Measurements from ENCODE around the gene TM6SF1.

TM6SF1 gene

GRCh38 chr15:83102346-83102745 lies 5.1 kb upstream of the TM6SF1 start:
- DNase-seq (ENCODE audit: low read depth), result no peak
- TF ChIP-seq CTCF (IDR thresholded peaks at IDR 0.05; ENCODE audit: control insufficient read depth, extremely low read depth, insufficient read depth), result no peak

GRCh38 chr15:83104141-83104540 lies 3.3 kb upstream of the TM6SF1 start:
- DNase-seq (ENCODE audit: low read depth), result no peak
- H3K4me3 ChIP-seq (ENCODE audit: low read depth, low read length), result no peak overlapping the region
- TF ChIP-seq CTCF (IDR thresholded peaks at IDR 0.05; ENCODE audit: control insufficient read depth, extremely low read depth, insufficient read depth), result no peak

More at GRCh38 chr15:83102346-83102745, 5.1 kb upstream of the TM6SF1 start:
- H3K4me3 ChIP-seq (ENCODE audit: low read depth, low read length), result no peak overlapping the region

- H3K4me3 ChIP-seq (ENCODE audit: low read depth, low read length), result no peak overlapping the region
- no peak for DNase-seq (ENCODE audit: low read depth)
- TF ChIP-seq CTCF (IDR thresholded peaks at IDR 0.05; ENCODE audit: control insufficient read depth, extremely low read depth, insufficient read depth), result no peak
These were observed 2.0 kb upstream of the TM6SF1 start for GRCh38 chr15:83105440-83105839.

GRCh38 chr15:83107841-83108181 lies 366 bp downstream of the TM6SF1 start:
- no peak for TF ChIP-seq CTCF (IDR thresholded peaks at IDR 0.05; ENCODE audit: control insufficient read depth, extremely low read depth, insufficient read depth)
- H3K4me3 ChIP-seq (ENCODE audit: low read depth, low read length), result peak overlapping the region; percentile 16; the same call in 1 of the 2 replicates
- DNase-seq (ENCODE audit: low read depth), result no peak

GRCh38 chr15:83108266-83109219 lies 1.1 kb downstream of the TM6SF1 start:
- H3K4me3 ChIP-seq (ENCODE audit: low read depth, low read length), result no peak overlapping the region
- no peak for DNase-seq (ENCODE audit: low read depth)
- no peak for TF ChIP-seq CTCF (IDR thresholded peaks at IDR 0.05; ENCODE audit: control insufficient read depth, extremely low read depth, insufficient read depth)

GRCh38 chr15:83109532-83109931 lies 2.1 kb downstream of the TM6SF1 start:
- TF ChIP-seq CTCF (IDR thresholded peaks at IDR 0.05; ENCODE audit: control insufficient read depth, extremely low read depth, insufficient read depth), result no peak
- no peak for DNase-seq (ENCODE audit: low read depth)
- H3K4me3 ChIP-seq (ENCODE audit: low read depth, low read length), result no peak overlapping the region
